IPS DF 6.9 (cell line): ENCODE measurements around the gene EML6.
"Not testable (repeated sequence)": the region's sequence is repeated elsewhere in the genome, so short reads cannot be mapped to it uniquely, and the experiment has no call there.

Experiments used
- DNase-seq: peaks from one replicate; pipeline ENCODE4 v3.0.0-alpha.2; 2013; ENCODE audit warnings: low read depth, low spot score
- H3K27ac ChIP-seq: one replicate; pipeline ENCODE4 v1.5.1; 2013; ENCODE audit warnings: low read length, control low read depth
- H3K27me3 ChIP-seq: 2 replicates; pipeline ENCODE4 v1.6.1; 2013; ENCODE audit warnings: mild to moderate bottlenecking, low read length; ENCODE audit not compliant: control insufficient read depth, insufficient read depth
- H3K36me3 ChIP-seq: 2 replicates; pipeline ENCODE4 v1.6.1; 2013; ENCODE audit warnings: low read length; ENCODE audit not compliant: control insufficient read depth, insufficient read depth
- H3K4me1 ChIP-seq: 2 replicates; pipeline ENCODE4 v1.6.1; 2013; ENCODE audit warnings: low read length; ENCODE audit not compliant: control insufficient read depth, insufficient read depth
- H3K4me3 ChIP-seq: 2 replicates; pipeline ENCODE4 v1.5.1; 2013; ENCODE audit warnings: mild to moderate bottlenecking, low read length
- H3K9me3 ChIP-seq: 2 replicates; pipeline ENCODE4 v1.6.1; 2013; ENCODE audit warnings: low read length, inconsistent platforms; ENCODE audit not compliant: control insufficient read depth, insufficient read depth
- WGBS: extraction: QIAGEN DNeasy Blood & Tissue Kit; methylation state at CpG from one replicate; pipeline ENCODE4 v1.1.7; 2013; ENCODE audit warnings: mixed read lengths, missing lambda C conversion rate; ENCODE audit not compliant: insufficient read length, insufficient coverage; 5-methylcytosine and 5-hydroxymethylcytosine counted together

EML6 gene

GRCh38 chr2:54872780-54873179 is 149.3 kb downstream of the EML6 start:
- Histone ChIP-seq H3K4me3 (no peak overlapping the region), H3K4me1 (no peaks in the 10 kb centered on the region), H3K27me3 (no peaks in the 10 kb centered on the region), H3K27ac (no peak overlapping the region), H3K9me3 (no peaks in the 10 kb centered on the region), H3K36me3 (no peaks in the 10 kb centered on the region)
- no CpG with 5 or more reads among the region's 3 CpGs for WGBS
- no peak for DNase-seq

GRCh38 chr2:54873236-54873635 is 149.8 kb downstream of the EML6 start:
- not testable (repeated sequence) for H3K9me3 ChIP-seq, H3K4me1 ChIP-seq, H3K4me3 ChIP-seq, H3K36me3 ChIP-seq, H3K27me3 ChIP-seq, DNase-seq, H3K27ac ChIP-seq
- no CpG with 5 or more reads among the region's 3 CpGs for WGBS

DNA sequence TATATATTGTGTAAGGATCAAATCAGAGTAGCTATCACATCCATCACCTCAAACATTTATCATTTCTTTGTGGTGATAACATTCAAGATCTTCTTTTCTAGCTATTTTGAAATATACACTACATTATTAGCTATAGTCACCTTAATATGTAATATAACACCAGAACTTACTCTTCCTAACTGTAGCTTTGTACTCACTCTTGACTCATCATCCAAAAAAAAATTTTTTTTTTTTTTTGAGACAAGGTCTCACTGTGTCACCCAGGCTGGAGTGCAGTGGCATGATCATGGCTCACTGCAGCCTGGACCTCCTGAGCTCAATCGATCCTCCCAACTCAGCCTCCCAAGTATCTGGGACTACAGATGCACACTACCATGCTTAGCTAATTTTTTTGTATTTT is 153.3 kb downstream of the EML6 start:
- no peaks in the 10 kb centered on the region for H3K9me3 ChIP-seq
- no CpG with 5 or more reads among the region's 1 CpG for WGBS
- DNase-seq = no peak

DNA sequence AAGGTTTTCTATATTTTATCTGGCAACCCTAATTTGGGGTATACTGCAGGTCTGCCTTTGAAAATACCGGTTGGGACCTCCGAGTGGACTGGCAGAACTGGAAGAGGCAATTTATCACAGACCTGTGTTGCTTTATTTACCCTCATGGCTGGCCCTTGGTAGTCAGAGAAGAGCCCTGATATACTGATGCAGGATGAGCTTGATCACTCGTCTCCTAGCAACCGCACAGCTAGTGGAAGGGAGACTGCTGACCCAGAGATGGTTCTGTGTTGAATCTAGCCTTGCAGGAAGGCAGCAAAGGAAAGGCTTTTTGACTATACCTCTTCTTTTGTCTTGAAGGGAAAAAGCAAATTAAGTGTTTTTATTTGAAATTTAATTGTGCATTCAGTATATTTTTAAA is 154.7 kb downstream of the EML6 start:
- Histone ChIP-seq H3K27ac (no peak overlapping the region), H3K4me3 (no peak overlapping the region), H3K9me3 (no peaks in the 10 kb centered on the region), H3K4me1 (no peaks in the 10 kb centered on the region), H3K36me3 (no peaks in the 10 kb centered on the region), H3K27me3 (no peaks in the 10 kb centered on the region)
- DNase-seq = no peak
- WGBS = no CpG with 5 or more reads among the region's 4 CpGs

More for the DNA sequence above, 153.3 kb downstream of the EML6 start:
- Histone ChIP-seq H3K4me3 (no peak overlapping the region), H3K27me3 (no peaks in the 10 kb centered on the region), H3K36me3 (no peaks in the 10 kb centered on the region), H3K27ac (no peak overlapping the region), H3K4me1 (no peaks in the 10 kb centered on the region)

DNA sequence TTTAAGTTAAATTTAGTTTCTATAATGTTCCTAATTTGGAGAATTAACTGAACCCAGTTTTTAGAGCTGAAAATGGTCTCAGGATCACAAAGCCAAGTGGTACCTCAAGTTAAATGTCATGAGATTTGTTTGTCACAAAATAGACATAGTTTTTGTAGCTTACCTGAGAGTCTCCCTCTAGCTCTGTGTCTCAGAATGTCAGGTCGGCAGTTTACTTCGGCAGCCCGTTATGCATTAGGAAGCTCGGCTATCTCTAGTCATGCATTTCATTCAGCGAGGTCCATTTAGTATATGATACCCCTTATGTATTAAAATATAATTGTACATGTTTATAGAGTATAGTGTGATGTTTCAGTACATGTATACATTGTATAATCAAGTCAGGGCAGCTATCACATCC is 155.6 kb downstream of the EML6 start:
- Histone ChIP-seq H3K9me3 (no peaks in the 10 kb centered on the region), H3K4me3 (no peak overlapping the region), H3K36me3 (no peaks in the 10 kb centered on the region), H3K27me3 (no peaks in the 10 kb centered on the region), H3K27ac (no peak overlapping the region), H3K4me1 (no peaks in the 10 kb centered on the region)
- no peak for DNase-seq
- no CpG with 5 or more reads among the region's 5 CpGs for WGBS

- no peak for DNase-seq
- no CpG with 5 or more reads among the region's 14 CpGs for WGBS
- no peaks in the 10 kb centered on the region for H3K4me1 ChIP-seq
- no peaks in the 10 kb centered on the region for H3K9me3 ChIP-seq
- H3K27me3 ChIP-seq = no peaks in the 10 kb centered on the region
- H3K27ac ChIP-seq = no peak overlapping the region
- H3K36me3 ChIP-seq = no peaks in the 10 kb centered on the region
- no peak overlapping the region for H3K4me3 ChIP-seq
Observed at GRCh38 chr2:54879598-54880332, 156.3 kb downstream of the EML6 start.

DNA sequence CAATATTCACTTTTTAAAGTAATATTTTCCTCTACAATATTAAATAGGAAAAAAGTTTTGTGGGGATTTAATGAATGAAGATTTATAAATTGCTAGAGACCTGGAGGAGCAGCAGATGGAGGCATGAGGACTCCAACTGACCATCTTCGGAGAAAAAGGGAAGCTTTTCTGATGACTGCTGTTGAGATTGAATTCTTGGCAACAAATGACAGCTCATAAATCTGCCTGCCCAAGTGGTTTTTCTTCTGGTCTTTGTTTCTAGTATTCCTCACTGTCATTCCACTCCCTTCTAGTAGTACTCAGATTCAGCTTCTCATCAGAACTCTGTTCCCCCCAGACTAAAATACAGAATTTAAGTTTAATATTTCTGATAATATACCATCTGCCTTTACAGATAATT is 157.0 kb downstream of the EML6 start:
- H3K27me3 ChIP-seq = no peaks in the 10 kb centered on the region
- WGBS = no CpG with 5 or more reads among the region's 1 CpG
- no peak overlapping the region for H3K4me3 ChIP-seq
- no peaks in the 10 kb centered on the region for H3K36me3 ChIP-seq
- H3K4me1 ChIP-seq = no peaks in the 10 kb centered on the region
- no peak for DNase-seq
- H3K27ac ChIP-seq = no peak overlapping the region
- no peaks in the 10 kb centered on the region for H3K9me3 ChIP-seq

DNA sequence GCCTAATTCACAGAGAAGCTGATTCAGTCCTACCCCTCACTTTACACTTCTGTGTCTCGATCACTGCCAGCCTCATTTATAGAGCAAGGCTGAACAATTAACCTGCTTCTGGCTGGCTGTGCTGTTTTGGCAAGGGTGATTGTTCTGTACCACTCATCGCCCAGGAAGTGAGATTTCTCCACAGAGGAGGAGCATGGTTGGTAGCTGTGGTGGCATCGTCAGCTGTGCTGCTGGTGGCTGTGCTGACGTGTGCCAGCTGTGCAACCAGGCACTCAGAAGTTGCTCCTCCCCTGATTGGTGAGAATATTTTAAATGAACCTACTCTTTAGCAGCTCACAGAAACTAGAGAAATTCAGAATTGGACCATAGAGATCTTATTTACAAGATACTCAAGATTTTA is 158.3 kb downstream of the EML6 start:
- Histone ChIP-seq H3K27ac (no peak overlapping the region), H3K9me3 (no peaks in the 10 kb centered on the region), H3K4me1 (no peaks in the 10 kb centered on the region), H3K4me3 (no peak overlapping the region), H3K27me3 (no peaks in the 10 kb centered on the region), H3K36me3 (no peaks in the 10 kb centered on the region)
- no peak for DNase-seq
- no CpG with 5 or more reads among the region's 4 CpGs for WGBS

DNA sequence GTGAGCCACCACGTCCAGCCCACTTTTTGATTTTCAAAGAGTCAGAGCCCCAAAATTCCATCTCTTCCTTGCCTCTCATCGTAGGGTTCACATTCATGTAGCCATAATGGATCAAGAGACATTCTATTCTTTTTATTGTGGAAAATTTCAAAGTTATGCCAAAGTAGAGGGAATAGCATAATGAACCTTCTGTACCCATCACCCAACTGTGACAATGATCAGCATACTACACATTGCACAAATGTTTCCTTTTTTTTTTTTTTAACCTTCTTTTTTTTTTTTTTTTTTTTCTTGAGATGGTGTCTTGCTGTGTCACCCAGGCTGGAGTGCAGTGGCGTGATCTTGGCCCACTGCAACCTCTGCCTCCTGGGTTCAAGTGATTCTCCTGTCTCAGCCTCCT is 162.4 kb downstream of the EML6 start:
- no CpG with 5 or more reads among the region's 3 CpGs for WGBS
- no peak overlapping the region for H3K27ac ChIP-seq
- H3K27me3 ChIP-seq = no peaks in the 10 kb centered on the region
- no peaks in the 10 kb centered on the region for H3K36me3 ChIP-seq
- no peaks in the 10 kb centered on the region for H3K4me1 ChIP-seq
- no peak overlapping the region for H3K4me3 ChIP-seq
- DNase-seq = no peak
- H3K9me3 ChIP-seq = no peaks in the 10 kb centered on the region

- no CpG with 5 or more reads among the region's 9 CpGs for WGBS
- no peaks in the 10 kb centered on the region for H3K36me3 ChIP-seq
- H3K27ac ChIP-seq = no peak overlapping the region
- no peaks in the 10 kb centered on the region for H3K4me1 ChIP-seq
- DNase-seq = no peak
- H3K27me3 ChIP-seq = no peaks in the 10 kb centered on the region
- no peak overlapping the region for H3K4me3 ChIP-seq
- no peaks in the 10 kb centered on the region for H3K9me3 ChIP-seq
Observed at GRCh38 chr2:54887850-54888545, 164.5 kb downstream of the EML6 start.

DNA sequence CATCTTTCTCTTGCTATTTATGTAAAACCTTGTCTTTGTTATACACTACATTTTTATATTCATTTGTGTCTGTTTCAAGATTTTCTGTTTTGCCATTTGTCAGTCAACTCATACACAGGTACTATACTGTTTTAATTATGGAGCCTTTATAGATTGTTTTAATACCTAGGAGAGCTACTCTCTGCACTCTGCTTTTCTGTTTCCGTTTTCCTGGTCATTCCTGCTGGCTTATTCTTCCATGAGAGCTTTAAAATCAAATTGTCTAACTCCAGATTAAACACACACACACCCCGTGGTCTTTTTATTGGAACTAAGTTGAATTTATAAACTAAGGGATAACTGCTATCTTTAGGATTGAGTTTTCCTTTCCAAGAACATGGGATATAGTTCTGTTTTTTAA is 165.6 kb downstream of the EML6 start:
- no peaks in the 10 kb centered on the region for H3K9me3 ChIP-seq
- DNase-seq = no peak
- no peaks in the 10 kb centered on the region for H3K27me3 ChIP-seq
- H3K4me1 ChIP-seq = no peaks in the 10 kb centered on the region
- H3K27ac ChIP-seq = no peak overlapping the region
- H3K36me3 ChIP-seq = no peaks in the 10 kb centered on the region
- whole genome bisulfite sequencing = no CpG with 5 or more reads among the region's 2 CpGs
- H3K4me3 ChIP-seq = no peak overlapping the region
